ENCODE measurements around the gene KLF9.

The KLF9 gene

DNA sequence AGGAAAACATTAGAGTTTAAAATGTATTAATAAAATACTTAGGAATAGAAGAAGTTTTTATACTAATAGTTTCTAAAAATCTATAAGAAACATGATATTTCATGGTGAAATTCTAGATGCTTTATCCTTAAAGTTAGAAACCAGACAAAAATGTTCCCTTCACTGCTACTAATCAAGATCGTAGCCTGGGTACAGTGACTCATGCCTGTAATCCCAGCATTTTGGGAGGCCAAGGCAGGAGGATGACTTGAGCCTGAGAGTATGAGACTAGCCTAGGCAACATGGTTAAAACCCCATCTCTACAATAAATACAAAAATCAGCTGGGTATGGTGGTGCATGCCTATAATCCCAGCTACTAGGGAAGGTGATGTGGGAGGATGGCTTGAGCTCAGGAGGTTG lies 30.4 kb upstream of the KLF9 start:
- Histone ChIP-seq H3K4me1 (ENCODE audit: control insufficient read depth, insufficient read depth, low read length) (no peaks in the 10 kb centered on the region), H3K9me3 (ENCODE audit: control insufficient read depth, insufficient read depth, low read depth, low read length) (no peaks in the 10 kb centered on the region), H3K36me3 (ENCODE audit: control insufficient read depth in 2 of 2, insufficient read depth in 1 of 2, low read length in 2 of 2) (no peaks in the 10 kb centered on the region), H3K27ac (ENCODE audit: extremely low read depth, low read depth, low read length) (no peak overlapping the region), H3K4me3 (ENCODE audit: low read depth, low read length) (no peak overlapping the region)
- CTCF ChIA-PET = interaction anchor here (0.6 kb wide), 1 partner anchor 24 kb away, joined by 6 read pairs; no protein-coding TSS in a partner anchor
- TF ChIP-seq ZNF677 (tag by site-specific recombination; IDR thresholded peaks at IDR 0.05) (no peak), ZSCAN30 (tag by site-specific recombination; IDR thresholded peaks at IDR 0.05) (no peak), HOXD13 (CRISPR knock-in tag; IDR thresholded peaks at IDR 0.05; ENCODE audit: borderline replicate concordance) (no peak), ZNF76 (tag by site-specific recombination; IDR thresholded peaks at IDR 0.05; ENCODE audit: borderline replicate concordance, low read depth) (no peak), ZNF776 (tag by site-specific recombination; IDR thresholded peaks at IDR 0.05; ENCODE audit: borderline replicate concordance) (no peak), ZNF248 (tag by site-specific recombination; IDR thresholded peaks at IDR 0.05) (no peak), ZXDB (tag by site-specific recombination; IDR thresholded peaks at IDR 0.05) (no peak), RBAK (tag by site-specific recombination; IDR thresholded peaks at IDR 0.05) (no peak), ZNF555 (tag by site-specific recombination; conservative IDR thresholded peaks at IDR 0.05) (no peak), ZBTB20 (tag by site-specific recombination; IDR thresholded peaks at IDR 0.05) (no peak), ZNF175 (tag by site-specific recombination; IDR thresholded peaks at IDR 0.05) (no peak), ZBTB1 (tag by site-specific recombination; IDR thresholded peaks at IDR 0.05) (no peak), ZBTB48 (tag by site-specific recombination; IDR thresholded peaks at IDR 0.05) (no peak), ZIC2 (tag by site-specific recombination; IDR thresholded peaks at IDR 0.05) (no peak), ZNF16 (tag by site-specific recombination; IDR thresholded peaks at IDR 0.05; ENCODE audit: low read depth) (no peak)
- TF ChIP-seq, protein P1, sequence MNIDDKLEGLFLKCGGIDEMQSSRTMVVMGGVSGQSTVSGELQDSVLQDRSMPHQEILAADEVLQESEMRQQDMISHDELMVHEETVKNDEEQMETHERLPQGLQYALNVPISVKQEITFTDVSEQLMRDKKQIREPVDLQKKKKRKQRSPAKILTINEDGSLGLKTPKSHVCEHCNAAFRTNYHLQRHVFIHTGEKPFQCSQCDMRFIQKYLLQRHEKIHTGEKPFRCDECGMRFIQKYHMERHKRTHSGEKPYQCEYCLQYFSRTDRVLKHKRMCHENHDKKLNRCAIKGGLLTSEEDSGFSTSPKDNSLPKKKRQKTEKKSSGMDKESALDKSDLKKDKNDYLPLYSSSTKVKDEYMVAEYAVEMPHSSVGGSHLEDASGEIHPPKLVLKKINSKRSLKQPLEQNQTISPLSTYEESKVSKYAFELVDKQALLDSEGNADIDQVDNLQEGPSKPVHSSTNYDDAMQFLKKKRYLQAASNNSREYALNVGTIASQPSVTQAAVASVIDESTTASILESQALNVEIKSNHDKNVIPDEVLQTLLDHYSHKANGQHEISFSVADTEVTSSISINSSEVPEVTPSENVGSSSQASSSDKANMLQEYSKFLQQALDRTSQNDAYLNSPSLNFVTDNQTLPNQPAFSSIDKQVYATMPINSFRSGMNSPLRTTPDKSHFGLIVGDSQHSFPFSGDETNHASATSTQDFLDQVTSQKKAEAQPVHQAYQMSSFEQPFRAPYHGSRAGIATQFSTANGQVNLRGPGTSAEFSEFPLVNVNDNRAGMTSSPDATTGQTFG (tag by site-specific recombination; IDR thresholded peaks at IDR 0.05; ENCODE audit: borderline replicate concordance) = no peak
- TF ChIP-seq, protein P2, sequence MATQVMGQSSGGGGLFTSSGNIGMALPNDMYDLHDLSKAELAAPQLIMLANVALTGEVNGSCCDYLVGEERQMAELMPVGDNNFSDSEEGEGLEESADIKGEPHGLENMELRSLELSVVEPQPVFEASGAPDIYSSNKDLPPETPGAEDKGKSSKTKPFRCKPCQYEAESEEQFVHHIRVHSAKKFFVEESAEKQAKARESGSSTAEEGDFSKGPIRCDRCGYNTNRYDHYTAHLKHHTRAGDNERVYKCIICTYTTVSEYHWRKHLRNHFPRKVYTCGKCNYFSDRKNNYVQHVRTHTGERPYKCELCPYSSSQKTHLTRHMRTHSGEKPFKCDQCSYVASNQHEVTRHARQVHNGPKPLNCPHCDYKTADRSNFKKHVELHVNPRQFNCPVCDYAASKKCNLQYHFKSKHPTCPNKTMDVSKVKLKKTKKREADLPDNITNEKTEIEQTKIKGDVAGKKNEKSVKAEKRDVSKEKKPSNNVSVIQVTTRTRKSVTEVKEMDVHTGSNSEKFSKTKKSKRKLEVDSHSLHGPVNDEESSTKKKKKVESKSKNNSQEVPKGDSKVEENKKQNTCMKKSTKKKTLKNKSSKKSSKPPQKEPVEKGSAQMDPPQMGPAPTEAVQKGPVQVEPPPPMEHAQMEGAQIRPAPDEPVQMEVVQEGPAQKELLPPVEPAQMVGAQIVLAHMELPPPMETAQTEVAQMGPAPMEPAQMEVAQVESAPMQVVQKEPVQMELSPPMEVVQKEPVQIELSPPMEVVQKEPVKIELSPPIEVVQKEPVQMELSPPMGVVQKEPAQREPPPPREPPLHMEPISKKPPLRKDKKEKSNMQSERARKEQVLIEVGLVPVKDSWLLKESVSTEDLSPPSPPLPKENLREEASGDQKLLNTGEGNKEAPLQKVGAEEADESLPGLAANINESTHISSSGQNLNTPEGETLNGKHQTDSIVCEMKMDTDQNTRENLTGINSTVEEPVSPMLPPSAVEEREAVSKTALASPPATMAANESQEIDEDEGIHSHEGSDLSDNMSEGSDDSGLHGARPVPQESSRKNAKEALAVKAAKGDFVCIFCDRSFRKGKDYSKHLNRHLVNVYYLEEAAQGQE (tag by site-specific recombination; IDR thresholded peaks at IDR 0.05) = no peak
- POLR2A ChIA-PET = no interaction called here

DNA sequence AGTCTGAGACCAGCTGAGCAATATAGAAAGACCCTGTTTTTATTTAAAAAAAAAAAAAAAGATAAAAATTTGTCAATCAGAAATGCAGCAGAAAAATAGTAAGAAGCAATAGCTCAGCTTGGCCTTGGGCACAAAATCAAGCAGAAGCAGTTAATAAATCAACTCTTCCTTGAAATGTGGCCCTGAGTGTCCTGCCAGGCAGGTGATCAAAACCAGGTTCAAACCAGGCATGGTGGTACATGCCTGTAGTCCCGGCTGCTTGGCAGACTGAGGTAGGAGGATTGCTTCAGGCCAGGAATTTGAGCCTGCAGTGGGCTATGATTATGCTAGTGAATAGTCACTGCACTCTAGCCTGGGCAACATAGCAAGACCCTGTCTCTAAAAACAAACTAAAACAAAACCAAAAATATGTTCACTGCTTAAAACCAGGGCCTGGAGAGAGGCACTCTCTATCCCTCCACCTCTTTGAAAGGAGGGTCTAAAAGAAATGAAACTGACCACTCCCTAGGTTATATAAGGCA lies 27.9 kb upstream of the KLF9 start:
- H3K36me3 ChIP-seq (ENCODE audit: control insufficient read depth in 2 of 2, insufficient read depth in 1 of 2, low read length in 2 of 2) = no peaks in the 10 kb centered on the region
- TF ChIP-seq ZBTB1 (tag by site-specific recombination; IDR thresholded peaks at IDR 0.05) = no peak
- no peak for TF ChIP-seq ZNF239 (tag by site-specific recombination; IDR thresholded peaks at IDR 0.05)
- TF ChIP-seq ZEB2 (tag by site-specific recombination; IDR thresholded peaks at IDR 0.05) = no peak
- TF ChIP-seq ZNF121 (tag by site-specific recombination; IDR thresholded peaks at IDR 0.05) = 0 out of 2 replicates have a peak, but pooled peaks have one; percentile 18
- POLR2A ChIA-PET = no interaction called here
- CTCF ChIA-PET = interaction anchor here (0.6 to 1.4 kb wide), 2 partner anchors 160 to 1506 kb away, joined by 3 to 4 read pairs; no protein-coding TSS in a partner anchor
- no peak overlapping the region for H3K4me3 ChIP-seq (ENCODE audit: low read depth, low read length)
- no peaks in the 10 kb centered on the region for H3K4me1 ChIP-seq (ENCODE audit: control insufficient read depth, insufficient read depth, low read length)
- no peaks in the 10 kb centered on the region for H3K9me3 ChIP-seq (ENCODE audit: control insufficient read depth, insufficient read depth, low read depth, low read length)
- no peak overlapping the region for H3K27ac ChIP-seq (ENCODE audit: extremely low read depth, low read depth, low read length)

Data from HEK293 (cell line).